Activated CD8-positive, alpha-beta memory T cell treated with anti-CD3 and anti-CD28 coated beads for 48 hours (primary cell): ENCODE measurements around the gene SLC17A7.
"Not testable (repeated sequence)": the region's sequence is repeated elsewhere in the genome, so short reads cannot be mapped to it uniquely, and the experiment has no call there.

Source experiments
- DNase-seq, 3 experiments: peaks; one replicate each; pipeline ENCODE4 v3.0.0-alpha.2; 2020; ENCODE audit warnings: low read depth in 2 of 3, low spot score in 2 of 3

SLC17A7 gene

DNA sequence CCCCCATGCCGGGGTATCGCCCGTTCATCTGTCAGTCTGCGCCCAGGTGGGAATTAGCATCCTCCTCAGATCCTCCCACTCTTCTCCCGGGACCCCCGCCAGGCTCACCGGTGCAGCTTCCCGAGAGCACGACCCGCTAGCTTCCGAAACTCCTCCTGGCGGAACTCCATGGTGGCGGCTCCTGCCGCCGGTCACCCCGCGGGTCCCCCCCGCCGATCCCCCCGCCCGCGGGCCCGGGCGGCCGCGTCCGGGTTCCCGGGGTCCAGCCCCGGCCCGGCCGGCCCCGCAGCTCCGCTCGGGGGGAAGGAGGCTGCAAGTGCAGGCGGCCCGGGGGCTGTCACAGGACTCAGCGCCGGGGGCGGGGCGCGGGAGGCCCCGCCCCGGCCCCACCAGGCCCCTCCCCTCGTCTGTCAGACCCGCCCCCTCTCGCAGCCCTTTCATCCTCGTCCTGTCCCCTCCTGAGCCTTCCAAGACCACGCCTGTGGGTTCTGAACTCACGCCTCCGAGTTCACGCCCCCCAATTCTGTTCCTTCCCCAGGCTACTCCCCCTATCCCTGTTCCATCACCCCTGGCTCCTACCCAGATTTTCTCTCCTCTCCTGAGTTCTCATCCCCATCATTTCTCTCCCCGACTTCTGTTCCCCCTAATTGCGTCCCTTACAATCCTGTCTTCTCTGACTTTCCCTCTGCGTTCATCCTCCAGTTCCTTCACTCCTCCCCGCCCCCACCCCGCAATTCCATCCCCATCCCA lies at the start of gene SLC17A7:
Gene SLC17A7, minus strand, starts transcription at position 318 of the 750 bp plus-strand sequence. Its CDS starts 148 bp downstream, at position 170.
- DNase-seq = no peak

- DNase-seq = no peak
Observed at GRCh38 chr19:49490287-49491029, 49.1 kb upstream of the SLC17A7 start.

- no peak for DNase-seq
Observed at GRCh38 chr19:49489601-49490167, 48.4 kb upstream of the SLC17A7 start.

DNA sequence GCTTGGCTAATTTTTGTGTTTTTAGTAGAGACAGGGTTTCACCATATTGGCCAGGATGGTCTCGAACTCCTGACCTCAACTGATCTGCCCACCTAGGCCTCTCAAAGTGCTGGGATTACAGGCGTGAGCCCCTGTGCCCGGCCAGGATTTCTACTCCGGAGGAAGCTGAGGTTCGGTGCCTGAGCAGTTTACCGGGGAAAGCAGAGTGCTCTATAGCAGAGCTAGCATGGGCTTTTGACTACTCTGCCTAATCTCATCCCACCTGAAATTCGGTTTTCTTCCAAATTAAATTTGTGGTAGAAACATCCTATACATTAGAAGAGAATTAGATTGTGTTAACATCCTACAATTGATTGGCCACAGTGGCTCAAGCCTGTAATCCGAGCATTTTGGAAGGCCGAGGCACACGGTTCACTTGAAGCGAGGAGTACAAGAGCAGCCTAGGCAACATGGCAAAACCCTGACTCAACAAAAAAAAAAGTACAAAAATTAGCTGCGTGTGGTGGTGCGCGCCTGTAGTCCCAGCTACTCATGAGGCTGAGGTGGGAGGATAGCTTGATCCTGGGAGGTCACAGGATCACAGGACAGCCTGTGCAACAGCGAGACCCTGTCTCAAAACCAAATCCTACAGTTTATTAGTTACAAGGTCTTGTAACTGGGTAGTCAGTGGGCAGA lies 47.7 kb upstream of the SLC17A7 start:
- no peak for DNase-seq

DNA sequence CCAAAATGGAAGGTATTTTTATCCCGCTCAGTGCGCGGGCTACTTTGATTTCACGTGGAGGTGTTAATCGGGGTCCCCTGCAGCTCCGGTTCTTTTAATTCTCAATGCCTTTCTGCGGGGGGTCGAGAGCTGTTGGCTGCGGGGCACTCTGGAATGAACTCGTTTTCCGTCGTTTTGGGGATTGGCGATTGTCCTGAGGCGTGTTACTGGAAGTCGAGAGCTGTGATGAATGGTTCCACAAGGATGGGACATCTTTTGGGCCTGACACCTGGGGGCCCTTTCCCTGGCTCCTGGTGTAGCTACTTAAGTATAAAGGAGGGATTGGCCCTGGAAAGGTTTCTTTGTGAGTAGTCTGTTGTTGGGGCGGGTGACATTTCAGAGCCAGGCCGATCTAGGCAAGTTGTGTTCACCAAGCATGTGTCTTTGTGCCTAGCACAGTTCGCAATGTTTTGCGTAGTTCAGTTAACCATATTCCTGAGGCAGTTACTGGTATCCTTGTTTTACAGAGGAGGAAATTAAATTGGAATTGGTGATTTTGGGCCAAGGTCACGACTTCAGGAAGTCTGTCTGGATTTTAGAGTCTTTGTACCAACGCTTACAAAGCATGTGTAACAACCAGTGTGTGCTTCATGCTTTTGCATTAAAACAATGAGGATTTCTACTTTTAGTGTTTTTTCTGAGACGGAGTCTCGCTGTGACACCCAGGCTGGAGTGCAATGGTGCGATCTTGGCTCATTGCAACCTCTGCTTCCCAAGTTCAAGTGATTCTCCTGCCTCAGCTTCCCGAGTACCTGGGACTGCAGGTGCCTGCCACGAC lies 46.9 kb upstream of the SLC17A7 start:
- DNase-seq = no peak

DNA sequence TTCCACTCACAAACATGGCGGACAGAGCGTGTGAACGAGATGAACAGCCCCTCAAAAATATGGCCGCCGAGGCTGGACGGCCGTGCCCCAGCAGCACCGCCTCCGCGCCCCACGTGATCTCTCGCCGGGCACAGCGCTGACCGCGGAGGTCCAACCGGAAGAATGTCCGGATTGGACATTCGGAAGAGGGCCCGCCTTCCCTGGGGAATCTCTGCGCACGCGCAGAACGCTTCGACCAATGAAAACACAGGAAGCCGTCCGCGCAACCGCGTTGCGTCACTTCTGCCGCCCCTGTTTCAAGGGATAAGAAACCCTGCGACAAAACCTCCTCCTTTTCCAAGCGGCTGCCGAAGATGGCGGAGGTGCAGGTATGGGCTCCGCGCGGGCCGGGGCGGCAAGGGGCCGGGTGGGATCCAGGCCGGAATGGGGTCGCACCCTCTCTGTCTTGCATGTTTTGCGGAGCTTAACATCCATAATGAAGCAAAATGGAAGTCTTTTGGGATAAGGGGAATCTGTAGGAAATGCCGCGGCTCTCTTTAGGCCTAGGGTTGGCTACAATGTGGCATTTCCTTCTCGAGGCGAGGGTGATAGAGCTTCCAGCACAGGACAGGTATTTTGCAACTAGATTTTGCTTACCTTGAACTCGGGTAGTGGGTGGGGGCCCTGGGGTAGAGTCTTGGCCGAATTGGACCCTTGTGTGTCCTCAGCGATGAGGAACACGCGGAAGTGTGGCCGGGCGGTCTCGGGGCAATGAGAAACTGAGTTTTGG lies 46.1 kb upstream of the SLC17A7 start, which contains the start of gene RPL13A:
Gene RPL13A, plus strand, starts transcription at position 332 of the 769 bp plus-strand sequence. Its CDS starts 22 bp downstream, at position 354.
- peak; percentile 98 to 100 (median 99) for DNase-seq

DNA sequence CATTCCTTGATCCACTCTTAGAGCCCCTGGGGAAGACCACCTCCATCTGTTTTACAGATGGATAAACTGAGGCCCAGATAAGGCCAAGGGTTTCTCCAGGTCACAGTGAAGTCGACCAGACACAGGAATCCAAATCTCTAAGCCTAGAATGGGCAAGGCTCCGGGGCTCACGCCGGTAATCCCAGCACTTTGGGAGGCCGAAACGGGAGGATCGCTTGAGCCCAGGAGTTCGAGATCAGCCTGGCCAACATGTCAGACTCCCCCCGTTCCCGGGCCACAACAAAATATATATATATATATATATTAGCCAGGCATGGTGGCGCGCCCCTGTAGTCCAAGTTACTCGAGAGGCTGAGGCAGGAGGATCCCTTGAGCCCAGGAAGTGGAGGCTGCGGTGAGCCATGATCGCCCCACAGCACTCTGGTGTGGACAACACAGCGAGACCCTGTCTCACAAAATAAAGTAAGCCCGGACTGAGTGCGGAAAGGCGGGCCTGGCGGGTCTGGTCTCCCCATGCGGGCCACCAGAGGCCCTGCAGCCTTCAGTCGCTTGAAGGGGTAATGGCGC lies 45.5 kb upstream of the SLC17A7 start:
- no peak for DNase-seq

DNA sequence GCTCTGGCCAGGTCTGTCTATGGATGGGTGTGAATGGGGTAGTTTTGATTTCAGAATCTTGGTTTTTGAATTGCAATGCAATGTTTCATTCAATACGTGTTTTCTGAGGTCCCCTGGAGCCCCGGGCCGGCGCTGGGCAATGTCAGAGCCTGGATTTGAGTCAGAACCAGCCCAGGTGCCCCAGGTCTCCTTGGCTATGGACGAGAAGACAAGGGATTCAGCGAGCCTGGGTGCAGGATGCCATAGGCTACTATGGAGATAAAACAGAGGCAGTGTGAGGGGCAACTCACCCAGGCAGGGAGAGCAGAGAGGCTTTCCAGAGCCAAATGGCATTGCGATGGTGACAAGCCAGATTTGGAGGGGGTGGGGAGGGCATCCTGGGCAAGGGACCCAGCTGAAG lies 44.9 kb upstream of the SLC17A7 start:
- DNase-seq = no peak

- no peak for DNase-seq
Observed at GRCh38 chr19:49481020-49481683, 39.8 kb upstream of the SLC17A7 start.

- no peak for DNase-seq
Observed at GRCh38 chr19:49479975-49480628, 38.8 kb upstream of the SLC17A7 start.

- no peak for DNase-seq
Observed at GRCh38 chr19:49475995-49476880, 34.9 kb upstream of the SLC17A7 start.

DNA sequence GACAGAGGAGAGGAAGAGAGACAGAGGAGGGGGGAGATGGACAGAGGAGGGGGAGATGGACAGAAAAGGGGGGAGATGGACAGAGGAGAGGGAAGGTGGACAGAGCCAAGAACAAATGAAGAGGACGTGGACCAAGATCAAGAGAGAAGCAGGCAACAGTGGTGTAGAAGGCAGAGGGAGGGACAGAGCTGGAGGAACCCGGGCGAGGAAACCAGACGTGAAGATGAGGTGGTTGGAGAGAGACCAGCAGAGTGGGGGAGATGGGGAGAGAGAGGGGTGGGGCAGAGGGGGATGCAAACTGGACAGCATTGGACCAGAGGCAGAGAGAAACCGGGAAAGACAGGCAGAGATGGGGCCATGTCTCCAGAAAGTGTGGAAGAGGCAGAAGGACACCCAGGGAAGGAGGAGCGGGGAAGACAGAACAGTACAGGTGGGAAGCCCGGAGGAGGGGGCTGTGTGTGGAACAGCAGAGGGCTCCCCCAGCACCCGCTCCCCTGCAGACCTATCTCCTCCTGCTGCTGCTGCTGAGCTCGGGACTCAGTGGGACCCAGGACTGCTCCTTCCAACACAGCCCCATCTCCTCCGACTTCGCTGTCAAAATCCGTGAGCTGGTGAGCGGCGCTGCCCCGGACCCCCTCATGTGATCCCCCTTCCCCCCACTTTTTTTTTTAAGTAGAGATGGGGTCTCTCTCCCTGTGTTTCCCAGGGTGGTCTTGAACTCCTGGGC lies 34.0 kb upstream of the SLC17A7 start:
- DNase-seq = no peak

- DNase-seq = no peak
Observed at GRCh38 chr19:49474542-49474924, 33.2 kb upstream of the SLC17A7 start.

DNA sequence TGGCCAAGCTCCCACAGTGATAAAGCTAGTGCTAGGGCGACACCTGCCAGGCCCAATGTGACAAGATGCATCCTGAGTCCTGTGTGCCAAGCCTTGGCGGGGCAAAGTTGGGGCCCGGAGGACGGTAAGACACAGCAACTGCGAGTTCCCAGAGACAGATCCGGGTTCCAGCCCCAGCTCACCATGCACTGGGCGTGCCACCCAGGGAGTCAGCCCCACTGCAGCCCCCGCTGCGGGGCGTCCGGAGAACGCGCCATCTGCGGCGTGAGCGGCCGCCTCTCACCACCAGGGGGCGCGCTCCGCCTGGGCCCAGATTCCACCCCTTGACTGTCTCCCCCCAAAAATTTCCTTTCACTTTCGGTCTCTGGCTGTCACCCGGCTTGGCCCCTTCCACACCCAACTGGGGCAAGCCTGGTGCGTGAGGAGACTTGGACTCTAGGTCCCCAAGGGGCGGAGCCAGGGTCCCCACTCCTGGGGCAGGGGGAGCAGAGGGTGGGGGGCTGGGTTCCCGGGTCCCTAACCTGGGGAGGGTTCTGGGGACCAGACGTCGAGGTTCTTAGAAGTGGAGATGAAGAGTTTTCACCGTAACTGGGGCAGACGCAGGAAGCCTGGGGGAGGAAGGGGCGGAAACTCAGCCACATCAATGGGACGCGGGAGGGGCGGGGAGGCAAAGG lies 32.7 kb upstream of the SLC17A7 start, which contains the start of gene FLT3LG:
Gene FLT3LG, plus strand, starts transcription at position 348 of the 674 bp plus-strand sequence. CDS start 425 bp downstream, outside the sequence.
- peak; percentile 79 to 83 (median 82) for DNase-seq

GRCh38 chr19:49473501-49473867 lies 32.2 kb upstream of the SLC17A7 start:
- DNase-seq = not testable (repeated sequence)

DNA sequence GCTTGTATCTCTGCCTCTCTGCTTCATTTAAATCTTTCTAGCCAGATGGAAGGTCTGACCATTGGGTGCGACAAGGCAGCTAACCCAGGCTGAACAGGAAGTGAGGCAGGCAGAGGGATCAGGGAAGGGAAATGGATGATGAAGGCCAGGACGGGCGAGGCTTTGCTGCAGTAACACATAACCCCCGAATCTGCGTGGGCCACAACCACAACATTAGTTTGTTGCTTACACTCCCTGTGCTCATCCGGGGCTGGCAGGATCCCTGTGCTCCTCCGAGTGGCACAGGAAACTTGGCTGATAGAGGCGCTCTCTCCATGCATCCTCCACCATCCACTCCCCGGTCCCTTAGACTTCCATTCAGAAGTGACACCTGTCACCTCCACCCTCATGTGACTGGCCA lies 31.6 kb upstream of the SLC17A7 start:
- DNase-seq = no peak
